WERI-Rb-1 (cell line): ENCODE results near the gene SLC5A8.

ENCODE experiments used
- DNase-seq: peaks from one replicate; pipeline ENCODE4 v3.0.0-alpha.2; 2020
- H3K27ac ChIP-seq: fragments of 250-450 bp; sonication (Bioruptor Pico); 2 replicates; pipeline ENCODE4 v1.5.1; 2020; ENCODE audit warnings: mild to moderate bottlenecking, moderate library complexity
- H3K27me3 ChIP-seq: fragments of 250-450 bp; sonication (Bioruptor Pico); 2 replicates; pipeline ENCODE4 v1.5.1; 2021; ENCODE audit warnings: mild to moderate bottlenecking, low read depth, moderate library complexity; ENCODE audit not compliant: insufficient read depth, severe bottlenecking
- H3K36me3 ChIP-seq: fragments of 250-450 bp; sonication (Bioruptor Pico); 2 replicates; pipeline ENCODE4 v1.5.1; 2020; ENCODE audit warnings: mild to moderate bottlenecking, moderate library complexity
- H3K4me3 ChIP-seq: 2 replicates; pipeline ENCODE4 v1.5.1; 2011; ENCODE audit warnings: low read depth, mild to moderate bottlenecking, control low read depth, low read length
- H3K9me3 ChIP-seq: fragments of 250-450 bp; sonication (Bioruptor Pico); 2 replicates; pipeline ENCODE4 v1.5.1; 2021; ENCODE audit warnings: mild to moderate bottlenecking, moderate library complexity; ENCODE audit not compliant: severe bottlenecking
- CTCF ChIP-seq: IDR thresholded peaks from 2 replicates; pipeline ENCODE4 v1.5.1; 2011; ENCODE audit warnings: low read depth, mild to moderate bottlenecking, control low read depth, inconsistent platforms, low read length

SLC5A8 gene

GRCh38 chr12:101221301-101221700 lies 11.3 kb upstream of the SLC5A8 start:
- no peak for DNase-seq
- no peak for TF ChIP-seq CTCF
- Histone ChIP-seq H3K9me3 (peaks cover 2% of the 10 kb centered on the region), H3K4me3 (no peak overlapping the region), H3K36me3 (no peaks in the 10 kb centered on the region), H3K27me3 (no peaks in the 10 kb centered on the region), H3K27ac (no peak overlapping the region)

- no peaks in the 10 kb centered on the region for H3K36me3 ChIP-seq
- no peak overlapping the region for H3K27ac ChIP-seq
- H3K9me3 ChIP-seq: peaks cover 2% of the 10 kb centered on the region
- DNase-seq: no peak
- no peak overlapping the region for H3K4me3 ChIP-seq
- no peaks in the 10 kb centered on the region for H3K27me3 ChIP-seq
- TF ChIP-seq CTCF: no peak
Measured at GRCh38 chr12:101216810-101217209, 6.8 kb upstream of the SLC5A8 start.

GRCh38 chr12:101207086-101207780 lies 2.8 kb downstream of the SLC5A8 start:
- Histone ChIP-seq H3K4me3 (no peak overlapping the region), H3K36me3 (no peaks in the 10 kb centered on the region), H3K9me3 (no peaks in the 10 kb centered on the region), H3K27ac (no peak overlapping the region), H3K27me3 (peaks cover 16% of the 10 kb centered on the region)
- no peak for DNase-seq
- TF ChIP-seq CTCF: no peak

GRCh38 chr12:101204602-101205304 lies 5.3 kb downstream of the SLC5A8 start:
- Histone ChIP-seq H3K27ac (no peak overlapping the region), H3K27me3 (peaks cover 8% of the 10 kb centered on the region), H3K4me3 (no peak overlapping the region), H3K36me3 (no peaks in the 10 kb centered on the region), H3K9me3 (no peaks in the 10 kb centered on the region)
- no peak for TF ChIP-seq CTCF
- DNase-seq: no peak

- H3K27ac ChIP-seq: no peak overlapping the region
- H3K9me3 ChIP-seq: no peaks in the 10 kb centered on the region
- H3K4me3 ChIP-seq: no peak overlapping the region
- no peaks in the 10 kb centered on the region for H3K27me3 ChIP-seq
- no peaks in the 10 kb centered on the region for H3K36me3 ChIP-seq
- TF ChIP-seq CTCF: no peak
- DNase-seq: no peak
Measured at GRCh38 chr12:101200824-101201223, 9.2 kb downstream of the SLC5A8 start.
